NT2/D1 (cell line): ENCODE data around the gene PHF21B.

Experiments used
- SUZ12 ChIP-seq: IDR thresholded peaks from 2 replicates; pipeline ENCODE4 v1.6.1; 2011; ENCODE audit not compliant: insufficient read length, insufficient read depth; ENCODE audit errors: extremely low read depth
- YY1 ChIP-seq: IDR thresholded peaks from 2 replicates; pipeline ENCODE4 v1.6.1; 2011; ENCODE audit not compliant: insufficient read length, insufficient read depth
- ZNF274 ChIP-seq: IDR thresholded peaks from 2 replicates; pipeline ENCODE4 v1.6.1; 2011; ENCODE audit warnings: mild to moderate bottlenecking, low read depth, low read length

DNA sequence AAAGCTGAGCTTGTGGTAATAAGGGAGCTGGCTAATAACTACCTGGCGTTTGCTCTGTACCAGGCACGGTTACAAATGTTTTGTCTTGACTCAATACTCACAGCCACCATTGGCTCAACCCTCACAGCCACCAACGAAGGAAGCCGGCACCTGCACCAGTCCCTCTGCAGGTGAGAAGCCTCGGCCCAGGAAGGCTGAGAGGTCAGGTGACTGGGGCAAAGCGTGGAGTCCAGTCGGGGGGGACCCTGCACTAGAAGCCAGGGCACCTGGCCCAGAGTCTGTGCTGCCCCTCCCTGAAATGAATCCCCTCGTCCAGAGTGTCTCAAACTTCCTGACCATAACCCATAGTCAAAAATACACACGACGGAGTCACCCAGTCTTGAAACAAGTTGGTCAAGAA lies 90.1 kb downstream of the PHF21B start:
- TF ChIP-seq ZNF274 (no peak), SUZ12 (no peak), YY1 (no peak)
